PFSK-1 (cell line): ENCODE data around the gene ERGIC1.

Experiments used
- POLR2AphosphoS5 ChIP-seq: IDR thresholded peaks from 2 replicates; pipeline ENCODE4 v1.6.1; 2012; ENCODE audit warnings: low read depth, mild to moderate bottlenecking, control low read depth, low read length, moderate library complexity
- SIN3A ChIP-seq: IDR thresholded peaks from 2 replicates; pipeline ENCODE4 v1.6.1; 2012; ENCODE audit warnings: mild to moderate bottlenecking, low read length, moderate library complexity, borderline replicate concordance; ENCODE audit not compliant: insufficient read depth
- TAF1 ChIP-seq: IDR thresholded peaks from 2 replicates; pipeline ENCODE4 v1.6.1; 2012; ENCODE audit warnings: low read length, control low read depth, borderline replicate concordance; ENCODE audit not compliant: insufficient read depth
- TF ChIP-seq, protein P1 (sequence below), 2 experiments: IDR thresholded peaks; 2 replicates each; pipeline versions ENCODE4 v1.6.1 to v1.8.0; 2011 to 2012; ENCODE audit warnings: low read depth in 2 of 2, low read length in 2 of 2, control low read depth in 1 of 2, inconsistent platforms in 1 of 2, mild to moderate bottlenecking in 1 of 2, moderate library complexity in 1 of 2; ENCODE audit not compliant: insufficient read depth in 1 of 2

DNA sequence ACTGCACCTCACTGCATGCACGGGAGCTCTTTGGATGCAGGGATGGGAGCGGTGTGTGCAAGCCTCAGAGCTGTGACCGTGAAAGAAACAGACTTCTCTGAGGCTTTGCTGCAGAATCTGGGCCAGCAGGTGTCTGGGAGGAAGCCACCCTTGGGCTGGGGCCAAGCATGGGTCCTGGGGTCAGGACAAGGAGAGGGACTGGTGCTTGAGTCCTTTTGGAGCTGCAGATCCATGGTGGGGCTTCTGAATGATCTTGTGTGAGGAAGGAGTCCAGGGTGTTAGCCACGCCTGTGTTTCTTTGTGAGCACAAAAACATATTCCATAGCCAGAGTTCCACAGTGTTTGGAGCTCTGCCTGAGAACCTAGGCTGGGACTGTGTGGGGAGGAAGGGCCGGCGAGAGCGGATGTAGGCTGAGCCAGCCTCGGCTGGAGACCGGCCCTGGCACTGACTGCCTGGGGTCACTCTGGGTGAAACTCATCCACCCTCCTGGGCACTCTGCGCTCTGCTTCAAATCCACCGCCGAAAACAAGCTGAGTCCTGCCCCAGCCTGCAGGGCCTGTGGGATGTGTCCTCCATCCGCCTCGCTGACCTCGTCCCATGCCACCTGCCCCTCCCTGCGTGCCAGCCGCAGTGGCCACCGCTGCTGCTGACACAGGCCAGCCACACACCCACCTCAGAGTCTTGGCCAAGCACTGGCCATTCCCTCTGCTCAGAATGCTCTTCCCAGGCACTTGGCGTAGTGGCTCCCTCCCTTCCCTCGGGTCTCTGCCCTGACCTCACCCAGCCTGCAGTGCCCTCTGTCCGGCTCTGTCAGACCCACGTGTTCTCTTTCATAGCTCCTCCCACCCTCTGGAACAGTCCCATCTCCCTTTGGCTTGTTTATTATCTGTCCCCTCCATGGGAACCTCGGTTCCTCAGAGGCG, 26.7 kb downstream of the ERGIC1 start:
- no peak for TF ChIP-seq SIN3A
- TF ChIP-seq POLR2AphosphoS5, result 0 out of 2 replicates have a peak, but pooled peaks have one; percentile 28
- TF ChIP-seq, protein P1, sequence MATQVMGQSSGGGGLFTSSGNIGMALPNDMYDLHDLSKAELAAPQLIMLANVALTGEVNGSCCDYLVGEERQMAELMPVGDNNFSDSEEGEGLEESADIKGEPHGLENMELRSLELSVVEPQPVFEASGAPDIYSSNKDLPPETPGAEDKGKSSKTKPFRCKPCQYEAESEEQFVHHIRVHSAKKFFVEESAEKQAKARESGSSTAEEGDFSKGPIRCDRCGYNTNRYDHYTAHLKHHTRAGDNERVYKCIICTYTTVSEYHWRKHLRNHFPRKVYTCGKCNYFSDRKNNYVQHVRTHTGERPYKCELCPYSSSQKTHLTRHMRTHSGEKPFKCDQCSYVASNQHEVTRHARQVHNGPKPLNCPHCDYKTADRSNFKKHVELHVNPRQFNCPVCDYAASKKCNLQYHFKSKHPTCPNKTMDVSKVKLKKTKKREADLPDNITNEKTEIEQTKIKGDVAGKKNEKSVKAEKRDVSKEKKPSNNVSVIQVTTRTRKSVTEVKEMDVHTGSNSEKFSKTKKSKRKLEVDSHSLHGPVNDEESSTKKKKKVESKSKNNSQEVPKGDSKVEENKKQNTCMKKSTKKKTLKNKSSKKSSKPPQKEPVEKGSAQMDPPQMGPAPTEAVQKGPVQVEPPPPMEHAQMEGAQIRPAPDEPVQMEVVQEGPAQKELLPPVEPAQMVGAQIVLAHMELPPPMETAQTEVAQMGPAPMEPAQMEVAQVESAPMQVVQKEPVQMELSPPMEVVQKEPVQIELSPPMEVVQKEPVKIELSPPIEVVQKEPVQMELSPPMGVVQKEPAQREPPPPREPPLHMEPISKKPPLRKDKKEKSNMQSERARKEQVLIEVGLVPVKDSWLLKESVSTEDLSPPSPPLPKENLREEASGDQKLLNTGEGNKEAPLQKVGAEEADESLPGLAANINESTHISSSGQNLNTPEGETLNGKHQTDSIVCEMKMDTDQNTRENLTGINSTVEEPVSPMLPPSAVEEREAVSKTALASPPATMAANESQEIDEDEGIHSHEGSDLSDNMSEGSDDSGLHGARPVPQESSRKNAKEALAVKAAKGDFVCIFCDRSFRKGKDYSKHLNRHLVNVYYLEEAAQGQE (IDR thresholded peaks at IDR 0.05; ENCODE audit: insufficient read depth in 1 of 2, low read depth in 2 of 2, low read length in 2 of 2), result no peak
- TF ChIP-seq TAF1, result no peak
